CD14-positive monocyte (primary cell): ENCODE results near the gene ROBO4. TPM values are rescaled to one million over a fixed set of nuclear protein-coding genes. Genes with fewer than 3 reads are reported as not detected.

Experiments
- DNase-seq, 3 donors: peaks; one replicate each; pipeline ENCODE4 v3.0.0-alpha.2; 2011 to 2022
- H2AFZ ChIP-seq: 2 replicates; pipeline ENCODE4 v1.6.0; 2012; ENCODE audit warnings: mild to moderate bottlenecking, low read depth, low read length, inconsistent platforms; ENCODE audit not compliant: insufficient read depth, poor library complexity, severe bottlenecking
- H3K27ac ChIP-seq, 2 donors: 1 replicate in 1 of 2; 2 replicates in 1 of 2; pipeline ENCODE4 v1.5.1; 2012 to 2013; ENCODE audit warnings: low read length in 2 of 2, control low read depth in 1 of 2, inconsistent platforms in 1 of 2, low read depth in 1 of 2, mild to moderate bottlenecking in 1 of 2
- H3K27me3 ChIP-seq, 2 donors: one replicate each; pipeline versions ENCODE4 v1.6.0 to v1.6.1; 2011 to 2013; ENCODE audit warnings: low read length in 2 of 2; ENCODE audit not compliant: control insufficient read depth in 2 of 2, insufficient read depth in 2 of 2
- H3K36me3 ChIP-seq, 2 donors: replicated peaks in 1 of 2; 1 replicate in 1 of 2; 2 replicates in 1 of 2; pipeline versions ENCODE4 v1.5.1 to v1.6.1; 2012 to 2013; ENCODE audit warnings: low read length in 2 of 2, control low read depth in 1 of 2, inconsistent platforms in 1 of 2, mild to moderate bottlenecking in 1 of 2; ENCODE audit not compliant: insufficient read depth in 2 of 2, control insufficient read depth in 1 of 2
- H3K4me1 ChIP-seq, 2 donors: 1 replicate in 1 of 2; 2 replicates in 1 of 2; pipeline versions ENCODE4 v1.5.1 to v1.6.1; 2012 to 2013; ENCODE audit warnings: low read length in 2 of 2, control low read depth in 1 of 2, inconsistent platforms in 1 of 2, mild to moderate bottlenecking in 1 of 2, moderate library complexity in 1 of 2; ENCODE audit not compliant: insufficient read depth in 2 of 2, control insufficient read depth in 1 of 2
- H3K4me2 ChIP-seq: replicated peaks from 2 replicates; pipeline ENCODE3; 2012; ENCODE audit warnings: low read length, moderate library complexity, mild to moderate bottlenecking; ENCODE audit not compliant: poor library complexity, severe bottlenecking; ENCODE audit errors: extremely low read depth
- H3K4me3 ChIP-seq, 3 experiments: fragments of 200-600 bp in 1 of 3; sonication (generic) in 1 of 3; replicated peaks in 1 of 3; 1 replicate in 2 of 3; 2 replicates in 1 of 3; pipeline ENCODE4 v1.5.1; 2011 to 2013; ENCODE audit warnings: low read length in 3 of 3, mild to moderate bottlenecking in 3 of 3, control low read depth in 2 of 3, low read depth in 2 of 3, inconsistent platforms in 1 of 3, moderate library complexity in 1 of 3
- H3K79me2 ChIP-seq: 2 replicates; pipeline ENCODE4 v1.6.0; 2012; ENCODE audit warnings: mild to moderate bottlenecking, control low read depth, inconsistent platforms, low read length, moderate library complexity; ENCODE audit not compliant: insufficient read depth
- H3K9ac ChIP-seq: 2 replicates; pipeline ENCODE4 v1.6.0; 2017; ENCODE audit warnings: low read length, mild to moderate bottlenecking; ENCODE audit not compliant: insufficient read depth, poor library complexity, severe bottlenecking
- H3K9me3 ChIP-seq, 2 donors: replicated peaks in 1 of 2; 1 replicate in 1 of 2; 2 replicates in 1 of 2; pipeline versions ENCODE4 v1.5.1 to v1.6.1; 2012 to 2013; ENCODE audit warnings: low read length in 2 of 2, control low read depth in 1 of 2; ENCODE audit not compliant: control insufficient read depth in 1 of 2, insufficient read depth in 1 of 2
- H4K20me1 ChIP-seq: 2 replicates; pipeline ENCODE4 v1.6.0; 2012; ENCODE audit warnings: mild to moderate bottlenecking, low read length, control low read depth, moderate library complexity; ENCODE audit not compliant: insufficient read depth
- H3K27ac Mint-ChIP-seq, 7 donors: one replicate each; pipeline ENCODE4 v1.8.0; 2020; ENCODE audit warnings: mild to moderate bottlenecking in 7 of 7, mixed read lengths in 7 of 7, moderate library complexity in 6 of 7, inconsistent platforms in 2 of 7
- H3K27me3 Mint-ChIP-seq, 3 donors: one replicate each; pipeline ENCODE4 v1.8.0; 2021 to 2022; ENCODE audit warnings: low read depth in 3 of 3, mild to moderate bottlenecking in 3 of 3, mixed read lengths in 3 of 3, moderate library complexity in 3 of 3, inconsistent platforms in 1 of 3
- H3K36me3 Mint-ChIP-seq, 2 donors: one replicate each; pipeline ENCODE4 v1.8.0; 2020; ENCODE audit warnings: mixed read lengths in 2 of 2, inconsistent platforms in 1 of 2, mild to moderate bottlenecking in 1 of 2
- H3K4me1 Mint-ChIP-seq: one replicate; pipeline ENCODE4 v1.8.0; 2020; ENCODE audit warnings: mild to moderate bottlenecking, mixed read lengths
- H3K4me3 Mint-ChIP-seq, 2 donors: one replicate each; pipeline ENCODE4 v1.8.0; 2020; ENCODE audit warnings: mild to moderate bottlenecking in 2 of 2, mixed read lengths in 2 of 2, moderate library complexity in 1 of 2
- H3K9me3 Mint-ChIP-seq, 7 donors: one replicate each; pipeline ENCODE4 v1.8.0; 2020 to 2022; ENCODE audit warnings: mixed read lengths in 7 of 7, mild to moderate bottlenecking in 6 of 7, moderate library complexity in 6 of 7, inconsistent platforms in 2 of 7
- WGBS: methylation state at CpG from one replicate; pipeline ENCODE4 v1.1.5; 2013; ENCODE audit warnings: missing lambda C conversion rate; ENCODE audit not compliant: insufficient coverage; 5-methylcytosine and 5-hydroxymethylcytosine counted together
- intact Hi-C, 2 donors: fragments of 100-400 bp; cut with micrococcal nuclease; formaldehyde crosslinking; loops; one replicate each; pipeline versions ENCODE4 v1.15.0 to v1.15.1; 2023
- polyA plus RNA-seq, 3 donors: library from polyadenylated mRNA; depleted of rRNA in 1 of 3; unstranded in 2 of 3; stranded (reverse) in 1 of 3; fragments of 300-500 nt in 2 of 3; fragments of >200 nt in 1 of 3; fragmentation: Illumina TruSeq in 2 of 3; gene quantifications; 1 replicate in 2 of 3; 2 replicates in 1 of 3; pipeline ENCODE4 v1.2.3, GENCODE V29; 2012 to 2021
- TF ChIP-seq, protein P1 (sequence below): fragments of 200-600 bp; IDR thresholded peaks from one replicate; pipeline ENCODE4 v1.8.0; 2022; ENCODE audit warnings: antibody characterized with exemption, mild to moderate bottlenecking

Gene ROBO4
- polyA plus RNA-seq, 3 donors, result 0.19 to 0.20 TPM; not detected in 1

- 97% methylated on average over 6 of the region's 16 CpGs for WGBS
- Mint-ChIP-seq H3K27ac (no peak overlapping the region), H3K36me3 (no peaks in the 10 kb centered on the region), H3K27me3 (peaks cover 2 to 12% (median 3%) of the 10 kb centered on the region in 3 donors), H3K4me3 (no peak overlapping the region), H3K4me1 (peaks cover 25% of the 10 kb centered on the region), H3K9me3 (no peaks in the 10 kb centered on the region)
- Histone ChIP-seq H2AFZ (no peak overlapping the region), H4K20me1 (no peaks in the 10 kb centered on the region), H3K4me2 (no peak overlapping the region), H3K27me3 (peaks cover 0 to 2% of the 10 kb centered on the region in 2 donors), H3K9me3 (no peaks in the 10 kb centered on the region), H3K79me2 (no peaks in the 10 kb centered on the region), H3K9ac (no peak overlapping the region), H3K36me3 (no peaks in the 10 kb centered on the region), H3K4me3 (no peak overlapping the region), H3K27ac (no peak overlapping the region), H3K4me1 (peaks cover 16 to 18% of the 10 kb centered on the region in 2 donors)
- TF ChIP-seq, protein P1, sequence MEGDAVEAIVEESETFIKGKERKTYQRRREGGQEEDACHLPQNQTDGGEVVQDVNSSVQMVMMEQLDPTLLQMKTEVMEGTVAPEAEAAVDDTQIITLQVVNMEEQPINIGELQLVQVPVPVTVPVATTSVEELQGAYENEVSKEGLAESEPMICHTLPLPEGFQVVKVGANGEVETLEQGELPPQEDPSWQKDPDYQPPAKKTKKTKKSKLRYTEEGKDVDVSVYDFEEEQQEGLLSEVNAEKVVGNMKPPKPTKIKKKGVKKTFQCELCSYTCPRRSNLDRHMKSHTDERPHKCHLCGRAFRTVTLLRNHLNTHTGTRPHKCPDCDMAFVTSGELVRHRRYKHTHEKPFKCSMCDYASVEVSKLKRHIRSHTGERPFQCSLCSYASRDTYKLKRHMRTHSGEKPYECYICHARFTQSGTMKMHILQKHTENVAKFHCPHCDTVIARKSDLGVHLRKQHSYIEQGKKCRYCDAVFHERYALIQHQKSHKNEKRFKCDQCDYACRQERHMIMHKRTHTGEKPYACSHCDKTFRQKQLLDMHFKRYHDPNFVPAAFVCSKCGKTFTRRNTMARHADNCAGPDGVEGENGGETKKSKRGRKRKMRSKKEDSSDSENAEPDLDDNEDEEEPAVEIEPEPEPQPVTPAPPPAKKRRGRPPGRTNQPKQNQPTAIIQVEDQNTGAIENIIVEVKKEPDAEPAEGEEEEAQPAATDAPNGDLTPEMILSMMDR, result no peak
- intact Hi-C loops, result no loop called here
- DNase-seq, result no peak
Measured at GRCh38 chr11:124896071-124896750, 1.5 kb downstream of the ROBO4 start.

GRCh38 chr11:124895471-124895971 is 2.1 kb downstream of the ROBO4 start:
- no peaks in the 10 kb centered on the region for H3K36me3 Mint-ChIP-seq
- Histone ChIP-seq H2AFZ (no peak overlapping the region), H3K27me3 (peaks cover 0 to under 1% of the 10 kb centered on the region in 2 donors), H3K79me2 (no peaks in the 10 kb centered on the region), H3K4me1 (peaks cover 16 to 18% of the 10 kb centered on the region in 2 donors), H4K20me1 (no peaks in the 10 kb centered on the region), H3K27ac (no peak overlapping the region), H3K9ac (no peak overlapping the region), H3K4me3 (no peak overlapping the region), H3K9me3 (no peaks in the 10 kb centered on the region), H3K4me2 (no peak overlapping the region), H3K36me3 (no peaks in the 10 kb centered on the region)
- no peaks in the 10 kb centered on the region for H3K9me3 Mint-ChIP-seq
- H3K4me1 Mint-ChIP-seq, result peaks cover 25% of the 10 kb centered on the region
- H3K27me3 Mint-ChIP-seq, result peaks cover 2 to 12% (median 3%) of the 10 kb centered on the region in 3 donors
- intact Hi-C loops, result no loop called here
- no peak for DNase-seq
- WGBS, result 95% methylated on average over 18 of the region's 20 CpGs
- TF ChIP-seq, protein P1, result no peak
- no peak overlapping the region for H3K27ac Mint-ChIP-seq
- no peak overlapping the region for H3K4me3 Mint-ChIP-seq
